PC-9 (cell line): Measurements from ENCODE around the gene CELF4.

Source experiments
- EZH2 ChIP-seq: fragments of 200-600 bp; sonication (generic); IDR thresholded peaks from 2 replicates; pipeline ENCODE4 v1.8.0; 2017; ENCODE audit warnings: antibody characterized with exemption, low read depth
- TF ChIP-seq, protein P1 (sequence below): fragments of 200-600 bp; sonication (generic); conservative IDR thresholded peaks from 2 replicates; pipeline ENCODE4 v1.6.1; 2017; ENCODE audit warnings: mixed run types, antibody characterized with exemption, mild to moderate bottlenecking, moderate library complexity

DNA sequence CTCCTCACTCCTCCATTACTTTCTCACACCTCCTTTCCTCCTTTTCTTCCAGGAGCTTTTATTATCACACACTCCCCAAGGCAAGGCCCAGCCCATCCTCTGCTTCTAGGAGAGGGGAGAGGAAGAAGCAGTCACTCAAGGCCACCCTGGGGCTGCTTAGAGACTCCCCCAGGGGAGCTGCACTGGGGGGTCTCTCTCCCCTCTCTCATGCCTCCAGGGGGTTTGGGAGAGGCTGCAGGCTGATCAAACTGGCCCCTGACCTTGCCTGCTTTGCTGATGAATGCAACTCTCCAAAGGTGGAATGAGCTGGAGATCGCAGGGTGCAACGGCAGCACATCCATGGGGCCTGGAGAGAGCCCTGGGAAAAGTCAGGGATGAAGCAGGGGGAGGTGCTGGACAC is 216.9 kb downstream of the CELF4 start:
- TF ChIP-seq, protein P1, sequence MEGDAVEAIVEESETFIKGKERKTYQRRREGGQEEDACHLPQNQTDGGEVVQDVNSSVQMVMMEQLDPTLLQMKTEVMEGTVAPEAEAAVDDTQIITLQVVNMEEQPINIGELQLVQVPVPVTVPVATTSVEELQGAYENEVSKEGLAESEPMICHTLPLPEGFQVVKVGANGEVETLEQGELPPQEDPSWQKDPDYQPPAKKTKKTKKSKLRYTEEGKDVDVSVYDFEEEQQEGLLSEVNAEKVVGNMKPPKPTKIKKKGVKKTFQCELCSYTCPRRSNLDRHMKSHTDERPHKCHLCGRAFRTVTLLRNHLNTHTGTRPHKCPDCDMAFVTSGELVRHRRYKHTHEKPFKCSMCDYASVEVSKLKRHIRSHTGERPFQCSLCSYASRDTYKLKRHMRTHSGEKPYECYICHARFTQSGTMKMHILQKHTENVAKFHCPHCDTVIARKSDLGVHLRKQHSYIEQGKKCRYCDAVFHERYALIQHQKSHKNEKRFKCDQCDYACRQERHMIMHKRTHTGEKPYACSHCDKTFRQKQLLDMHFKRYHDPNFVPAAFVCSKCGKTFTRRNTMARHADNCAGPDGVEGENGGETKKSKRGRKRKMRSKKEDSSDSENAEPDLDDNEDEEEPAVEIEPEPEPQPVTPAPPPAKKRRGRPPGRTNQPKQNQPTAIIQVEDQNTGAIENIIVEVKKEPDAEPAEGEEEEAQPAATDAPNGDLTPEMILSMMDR, result no peak
- TF ChIP-seq EZH2, result no peak
